K562 (cell line): ENCODE results near the gene XPR1. TPM values are rescaled to one million over a fixed set of nuclear protein-coding genes. Genes with fewer than 3 reads are reported as not detected.

ENCODE experiments used
- ATAC-seq: fragments of 200-7000 bp; cut with Tn5 transposase; 3 replicates; pipeline ENCODE4 v1.9.1; 2020; ENCODE audit warnings: moderate library complexity
- BruUV-seq: library from RNA; stranded (reverse); fragments of 400-500 nt; replicated peaks from 2 replicates; lab custom pipeline; 2021; lab: Mats Ljungman, UMichigan
- CTCF ChIA-PET: fragments of 300-600 bp; formaldehyde crosslinking; extraction: SDS; loops from one replicate; lab custom pipeline; 2021; ENCODE audit warnings: low intra/inter-chr PET ratio; lab: Yijun Ruan, JAX
- POLR2A ChIA-PET: fragments of 300-600, 350-650 bp; sonication (Branson Sonifier 250); formaldehyde crosslinking; extraction: SDS; loops from one replicate; lab custom pipeline; 2021; ENCODE audit warnings: antibody characterized with exemption, inconsistent platforms; lab: Yijun Ruan, JAX
- DNase-seq, 4 experiments: peaks; one replicate each; pipeline versions ENCODE4 v3.0.0 to v3.0.0-alpha.2; 2011 to 2018; ENCODE audit warnings: low spot score in 3 of 4, mixed read lengths in 3 of 4; ENCODE audit errors: extremely low read depth in 1 of 4
- FAIRE-seq: peaks from 2 replicates; lab custom pipeline; 2011; peaks lifted over from hg19 to GRCh38; lab: Jason Lieb, UNC
- H2AFZ ChIP-seq: 2 replicates; pipeline ENCODE4 v1.6.0; 2011; ENCODE audit warnings: low read depth, low read length, control low read depth, inconsistent platforms
- H3K27ac ChIP-seq: fragments of 200-600 bp; 3 replicates; pipeline ENCODE4 v1.8.0; 2011; ENCODE audit warnings: low read depth, mild to moderate bottlenecking, control low read depth, inconsistent platforms, low read length, moderate library complexity, mixed read lengths; ENCODE audit errors: extremely low read depth
- H3K27me3 ChIP-seq, 2 experiments: fragments of 300-600 bp in 1 of 2; 2 replicates in 1 of 2; 3 replicates in 1 of 2; pipeline versions ENCODE4 v1.6.0 to v1.8.0; 2011; ENCODE audit warnings: inconsistent platforms in 2 of 2, low read length in 2 of 2, mild to moderate bottlenecking in 1 of 2, mixed read lengths in 1 of 2, moderate library complexity in 1 of 2; ENCODE audit not compliant: control insufficient read depth in 2 of 2, insufficient read depth in 2 of 2
- H3K36me3 ChIP-seq: fragments of 300-600 bp; 3 replicates; pipeline ENCODE4 v1.8.0; 2011; ENCODE audit warnings: mild to moderate bottlenecking, low read length, inconsistent platforms; ENCODE audit not compliant: control insufficient read depth, insufficient read depth
- H3K4me1 ChIP-seq, 2 experiments: fragments of 200-600 bp in 1 of 2; replicated peaks in 1 of 2; 2 replicates in 1 of 2; 3 replicates in 1 of 2; pipeline versions ENCODE4 v1.5.1 to v1.8.0; 2011; ENCODE audit warnings: inconsistent platforms in 2 of 2, low read length in 2 of 2, mild to moderate bottlenecking in 1 of 2, mixed read lengths in 1 of 2, moderate library complexity in 1 of 2; ENCODE audit not compliant: control insufficient read depth in 2 of 2, insufficient read depth in 2 of 2
- H3K4me2 ChIP-seq: 2 replicates; pipeline ENCODE4 v1.6.1; 2011; ENCODE audit warnings: low read length, control low read depth, inconsistent platforms, mixed read lengths; ENCODE audit not compliant: insufficient read depth
- H3K4me3 ChIP-seq: fragments of 200-600 bp; sonication (generic), shearing (Covaris generic); 2 replicates; pipeline ENCODE4 v1.5.1; 2016; ENCODE audit warnings: control low read depth, inconsistent platforms
- H3K79me2 ChIP-seq: fragments of 200-600 bp; 3 replicates; pipeline ENCODE4 v1.8.0; 2011; ENCODE audit warnings: low read length, inconsistent platforms; ENCODE audit not compliant: control insufficient read depth, insufficient read depth
- H3K9ac ChIP-seq, 2 experiments: 2 replicates each; pipeline versions ENCODE4 v1.6.0 to v1.6.1; 2011; ENCODE audit warnings: low read depth in 2 of 2, low read length in 2 of 2, control low read depth in 1 of 2, inconsistent platforms in 1 of 2, mild to moderate bottlenecking in 1 of 2, mixed read lengths in 1 of 2; ENCODE audit not compliant: insufficient read depth in 1 of 2
- H3K9me1 ChIP-seq: one replicate; pipeline ENCODE4 v1.6.0; 2011; ENCODE audit warnings: inconsistent platforms, mild to moderate bottlenecking, low read length, moderate library complexity; ENCODE audit not compliant: control insufficient read depth, insufficient read depth
- H3K9me3 ChIP-seq: replicated peaks from 2 replicates; pipeline ENCODE4 v1.5.1; 2011; ENCODE audit warnings: low read depth, low read length, inconsistent platforms; ENCODE audit not compliant: control insufficient read depth, insufficient read depth
- H4K20me1 ChIP-seq: replicated peaks from 2 replicates; pipeline ENCODE4 v1.6.1; 2011; ENCODE audit warnings: low read length, inconsistent platforms, mixed read lengths; ENCODE audit not compliant: control insufficient read depth, insufficient read depth
- MECOM ChIP-seq: fragments of 250-450 bp; sonication (Bioruptor Pico); IDR thresholded peaks from 2 replicates; pipeline ENCODE4 v1.8.0; 2022; ENCODE audit warnings: inconsistent platforms
- NFIX ChIP-seq: fragments of 250-450 bp; sonication (Bioruptor Pico); IDR thresholded peaks from 2 replicates; pipeline ENCODE4 v1.4.0; 2020; ENCODE audit warnings: low read depth, mild to moderate bottlenecking, moderate library complexity
- NFYB ChIP-seq: IDR thresholded peaks from 2 replicates; pipeline ENCODE4 v1.6.1; 2011; ENCODE audit warnings: mild to moderate bottlenecking, moderate library complexity; ENCODE audit not compliant: insufficient read length; ENCODE audit errors: extremely low read depth
- PTBP1 ChIP-seq: fragments of 200-400 bp; formaldehyde crosslinking; IDR thresholded peaks from 2 replicates; pipeline ENCODE4 v1.6.1; 2017; ENCODE audit warnings: low read depth, low read length
- SNAPC5 ChIP-seq: fragments of 250-450 bp; sonication (Bioruptor Pico); IDR thresholded peaks from 2 replicates; pipeline ENCODE4 v1.8.0; 2021; ENCODE audit warnings: moderate library complexity, mild to moderate bottlenecking, inconsistent platforms
- THRA ChIP-seq: fragments of 450-650 bp; IDR thresholded peaks from 2 replicates; pipeline ENCODE4 v1.6.1; 2017; ENCODE audit warnings: mild to moderate bottlenecking, moderate library complexity
- ZNF551 ChIP-seq: fragments of 250-450 bp; sonication (Bioruptor Pico); IDR thresholded peaks from 2 replicates; pipeline ENCODE4 v1.5.0; 2021; ENCODE audit warnings: mild to moderate bottlenecking, moderate library complexity
- ZNF668 ChIP-seq: fragments of 250-450 bp; sonication (Bioruptor Pico); IDR thresholded peaks from 2 replicates; pipeline ENCODE4 v1.8.0; 2022; ENCODE audit warnings: mild to moderate bottlenecking, inconsistent platforms
- WGBS: fragments of 100-300 bp; shearing (Covaris generic); methylation state at CpG from one replicate; pipeline ENCODE4 v1.1.6; 2016; ENCODE audit warnings: low coverage, mixed read lengths; ENCODE audit not compliant: insufficient coverage; ENCODE audit errors: missing lambda C conversion rate; 5-methylcytosine and 5-hydroxymethylcytosine counted together
- in situ Hi-C: fragments of 300-500 bp; cut with MboI; formaldehyde crosslinking; loops from 4 replicates; pipeline ENCODE4 v1.15.0; 2018; ENCODE audit warnings: inconsistent platforms, mixed read lengths
- intact Hi-C: fragments of 100-400 bp; cut with micrococcal nuclease; formaldehyde crosslinking; loops from 2 replicates; pipeline ENCODE4 v1.14.2; 2022
- polyA plus RNA-seq, 8 experiments: library from polyadenylated mRNA; depleted of rRNA in 4 of 8; stranded (reverse) in 5 of 8; unstranded in 3 of 8; fragments of >200 nt; fragmentation: Nextera tagmentation in 2 of 8; fragmentation: Illumina TruSeq in 1 of 8; extraction: Ambion mirVana in 2 of 8; extraction: Trizol in 1 of 8; gene quantifications; 2 replicates each; pipeline versions ENCODE4 v1.2.1 to v1.2.3, GENCODE V29; 2011 to 2014; ENCODE audit warnings: inconsistent platforms in 1 of 8, missing spikeins in 1 of 8
- total RNA-seq, 7 experiments: library from RNA; depleted of rRNA in 6 of 7; stranded (reverse); fragments of >200 nt in 6 of 7; fragmentation: Illumina TruSeq in 2 of 7; extraction: Trizol in 2 of 7; gene quantifications; 2 replicates each; pipeline versions ENCODE4 v1.2.1 to v1.2.3, GENCODE V29; 2011 to 2021; ENCODE audit warnings: low replicate concordance in 1 of 7

XPR1 gene
- total and polyA plus RNA-seq, 9 of the 15 experiments (the other 6 are each of a cell fraction or from before 2014, with no cell fraction given) = 3.0 to 66.2 (median 38.6) TPM

- no peak for TF ChIP-seq SNAPC5 (CRISPR knock-in tag)
- no peak for TF ChIP-seq NFIX (CRISPR knock-in tag)
- no peak for TF ChIP-seq NFYB
- no peak for TF ChIP-seq THRA
- no peak for TF ChIP-seq MECOM (CRISPR knock-in tag)
Observed at GRCh38 chr1:180906511-180906910, 274.7 kb downstream of the XPR1 start (continued).

- FAIRE-seq (no peak), ATAC-seq (no peak)
- peak overlapping the region in 1 of 2 experiments; percentile 55; a peak in 1 of 4 replicates for H3K9ac ChIP-seq
- BruUV-seq = no TSS peak
- no peak overlapping the region for H3K4me2 ChIP-seq
- H3K36me3 ChIP-seq = no peaks in the 10 kb centered on the region
- H3K4me3 ChIP-seq = no peak overlapping the region
- TF ChIP-seq PTBP1 (no peak), ZNF668 (CRISPR knock-in tag) (no peak), ZNF551 (CRISPR knock-in tag) (no peak)
- TF ChIP-seq, all 486 proteins: peak for 0
- H4K20me1 ChIP-seq = no peaks in the 10 kb centered on the region
- peaks cover 0 to 3% of the 10 kb centered on the region in 2 experiments; a peak in 1 of 5 replicates for H3K4me1 ChIP-seq
- H3K9me3 ChIP-seq = no peaks in the 10 kb centered on the region
- ChIA-PET CTCF (no interaction called here), POLR2A (no interaction called here)
- H3K79me2 ChIP-seq = no peaks in the 10 kb centered on the region
- WGBS = 29% methylated on average over 10 of the region's 10 CpGs
- no peak overlapping the region for H2AFZ ChIP-seq
- in situ Hi-C loops = no loop called here
- DNase-seq = no peak
- H3K27me3 ChIP-seq = 0 out of 5 replicates have a peak, but pooled peaks cover 0 to 4% of the 10 kb centered on the region in 2 experiments
- H3K9me1 ChIP-seq = no peaks in the 10 kb centered on the region
- H3K27ac ChIP-seq = no peak overlapping the region
- intact Hi-C loops = no loop called here
Observed at GRCh38 chr1:180907313-180908055, 275.7 kb downstream of the XPR1 start.
